HCT116 (cell line): Measurements from ENCODE around the gene MRE11. TPM values are rescaled to one million over a fixed set of nuclear protein-coding genes. Genes with fewer than 3 reads are reported as not detected.

Source experiments
- ATAC-seq: fragments of 200-7000 bp; cut with Tn5 transposase; 2 replicates; pipeline ENCODE4 v1.9.1; 2020; ENCODE audit warnings: mild to moderate bottlenecking, moderate library complexity
- BruUV-seq: library from RNA; stranded (reverse); fragments of 400-500 nt; replicated peaks from 2 replicates; lab custom pipeline; 2021; lab: Mats Ljungman, UMichigan
- CTCF ChIA-PET: fragments of 300-600 bp; sonication (Branson Sonifier 250); formaldehyde crosslinking; loops from one replicate; lab custom pipeline; 2021; ENCODE audit warnings: antibody characterized with exemption; lab: Charles Lee
- POLR2A ChIA-PET: fragments of 300-600, 350-600 bp; sonication (Branson Sonifier 250); formaldehyde crosslinking; loops from one replicate; lab custom pipeline; 2021; ENCODE audit warnings: antibody characterized with exemption; lab: Charles Lee
- RAD21 ChIA-PET, 2 experiments: fragments of 300-600 bp; sonication (Branson Sonifier 250); formaldehyde crosslinking; loops; one replicate each; lab custom pipeline; 2023; ENCODE audit warnings: low total read pairs in 2 of 2; ENCODE audit not compliant: uncharacterized antibody in 2 of 2, unreplicated experiment in 2 of 2, low non-redundant PET in 1 of 2; lab: Charles Lee
- DNase-seq: peaks from one replicate; pipeline ENCODE4 v3.0.0-alpha.2; 2010; ENCODE audit warnings: low read depth, low spot score
- H2AFZ ChIP-seq: fragments of 200-600 bp; shearing (Covaris generic), sonication (generic); 2 replicates; pipeline ENCODE4 v1.6.1; 2017; ENCODE audit warnings: low read depth, mixed run types, mixed read lengths, antibody characterized with exemption, low read length; ENCODE audit not compliant: poor library complexity, severe bottlenecking
- H3K27ac ChIP-seq: 2 replicates; pipeline ENCODE4 v1.5.1; 2012; ENCODE audit warnings: low read depth, low read length
- H3K27me3 ChIP-seq: fragments of 200-600 bp; sonication (generic); 2 replicates; pipeline ENCODE4 v1.6.1; 2016; ENCODE audit warnings: mixed run types, low read length, mixed read lengths; ENCODE audit not compliant: insufficient read depth
- H3K36me3 ChIP-seq, 2 experiments: fragments of 200-500 bp in 1 of 2; fragments of 200-600 bp in 1 of 2; sonication (Bioruptor generic) in 1 of 2; sonication (generic) in 1 of 2; 2 replicates each; pipeline versions ENCODE4 v1.5.1 to v1.6.1; 2014 to 2016; ENCODE audit warnings: low read length in 2 of 2, inconsistent platforms in 1 of 2, mixed read lengths in 1 of 2, mixed run types in 1 of 2; ENCODE audit not compliant: insufficient read depth in 2 of 2, control insufficient read depth in 1 of 2
- H3K4me1 ChIP-seq, 2 experiments: fragments of 200-600 bp in 1 of 2; sonication (generic) in 1 of 2; 2 replicates each; pipeline versions ENCODE4 v1.5.1 to v1.6.1; 2012 to 2017; ENCODE audit warnings: low read length in 2 of 2, inconsistent platforms in 1 of 2, mild to moderate bottlenecking in 1 of 2, mixed read lengths in 1 of 2, mixed run types in 1 of 2, moderate library complexity in 1 of 2; ENCODE audit not compliant: insufficient read depth in 2 of 2, control insufficient read depth in 1 of 2
- H3K4me2 ChIP-seq: fragments of 200-600 bp; sonication (generic); 2 replicates; pipeline ENCODE4 v1.6.1; 2017; ENCODE audit warnings: mixed run types, low read length, mixed read lengths
- H3K4me3 ChIP-seq, 2 experiments: fragments of 200-600 bp in 1 of 2; sonication (generic) in 1 of 2; replicated peaks in 1 of 2; 2 replicates each; pipeline ENCODE4 v1.5.1; 2011 to 2016; ENCODE audit warnings: low read length in 2 of 2, control low read depth in 1 of 2, low read depth in 1 of 2, mild to moderate bottlenecking in 1 of 2, mixed read lengths in 1 of 2, mixed run types in 1 of 2
- H3K79me2 ChIP-seq: fragments of 200-600 bp; sonication (generic); 2 replicates; pipeline ENCODE4 v1.6.1; 2017; ENCODE audit warnings: mild to moderate bottlenecking, mixed run types, low read length, moderate library complexity, mixed read lengths; ENCODE audit not compliant: insufficient read depth
- H3K9ac ChIP-seq: fragments of 200-600 bp; sonication (generic); 2 replicates; pipeline ENCODE4 v1.6.1; 2016; ENCODE audit warnings: low read length, mixed read lengths
- H3K9me2 ChIP-seq: fragments of 200-600 bp; sonication (generic), shearing (Covaris generic); 2 replicates; pipeline ENCODE4 v1.6.1; 2017; ENCODE audit warnings: mixed run types, mild to moderate bottlenecking, moderate library complexity; ENCODE audit not compliant: insufficient read depth
- H3K9me3 ChIP-seq, 2 experiments: fragments of 200-500 bp in 1 of 2; fragments of 200-600 bp in 1 of 2; sonication (Bioruptor generic) in 1 of 2; sonication (generic) in 1 of 2; 2 replicates each; pipeline ENCODE4 v1.6.1; 2014 to 2017; ENCODE audit warnings: low read length in 2 of 2, mixed read lengths in 2 of 2, inconsistent platforms in 1 of 2, low read depth in 1 of 2, mild to moderate bottlenecking in 1 of 2, mixed run types in 1 of 2, moderate library complexity in 1 of 2; ENCODE audit not compliant: control insufficient read depth in 1 of 2, insufficient read depth in 1 of 2
- H4K20me1 ChIP-seq: fragments of 200-600 bp; sonication (generic), shearing (Covaris generic); 2 replicates; pipeline ENCODE4 v1.6.1; 2017; ENCODE audit warnings: mixed run types, mild to moderate bottlenecking, moderate library complexity; ENCODE audit not compliant: insufficient read depth
- CBX3 ChIP-seq: IDR thresholded peaks from 2 replicates; pipeline ENCODE4 v1.6.1; 2012; ENCODE audit warnings: low read depth
- CEBPB ChIP-seq: IDR thresholded peaks from 2 replicates; pipeline ENCODE4 v1.6.1; 2012; ENCODE audit warnings: low read depth
- EGR1 ChIP-seq: IDR thresholded peaks from 2 replicates; pipeline ENCODE4 v1.6.1; 2012; ENCODE audit warnings: low read depth
- ELF1 ChIP-seq: IDR thresholded peaks from 2 replicates; pipeline ENCODE4 v1.6.1; 2012; ENCODE audit warnings: low read depth, borderline replicate concordance
- EZH2 ChIP-seq: fragments of 200-600 bp; sonication (generic); IDR thresholded peaks from 2 replicates; pipeline ENCODE4 v1.6.1; 2017; ENCODE audit warnings: antibody characterized with exemption, mixed run types
- FOSL1 ChIP-seq: IDR thresholded peaks from 2 replicates; pipeline ENCODE4 v1.6.1; 2012; ENCODE audit warnings: low read depth
- JUND ChIP-seq: IDR thresholded peaks from 2 replicates; pipeline ENCODE4 v1.6.1; 2012
- POLR2A ChIP-seq: IDR thresholded peaks from 2 replicates; pipeline ENCODE4 v1.7.0; 2011; ENCODE audit warnings: borderline replicate concordance; ENCODE audit not compliant: insufficient read depth, insufficient read length; ENCODE audit errors: extremely low read depth
- POLR2AphosphoS5 ChIP-seq: IDR thresholded peaks from 2 replicates; pipeline ENCODE4 v1.6.1; 2011; ENCODE audit warnings: mild to moderate bottlenecking, low read depth, low read length, moderate library complexity
- RAD21 ChIP-seq: IDR thresholded peaks from 2 replicates; pipeline ENCODE4 v1.6.1; 2012; ENCODE audit warnings: low read depth, mild to moderate bottlenecking
- REST ChIP-seq: IDR thresholded peaks from 2 replicates; pipeline ENCODE4 v1.6.1; 2012; ENCODE audit warnings: low read depth
- SIN3A ChIP-seq: IDR thresholded peaks from 2 replicates; pipeline ENCODE4 v1.6.1; 2012; ENCODE audit warnings: low read depth
- SP1 ChIP-seq: IDR thresholded peaks from 2 replicates; pipeline ENCODE4 v1.6.1; 2012; ENCODE audit warnings: low read depth
- SRF ChIP-seq: IDR thresholded peaks from 2 replicates; pipeline ENCODE4 v1.6.1; 2012; ENCODE audit warnings: low read depth
- TCF7L2 ChIP-seq: IDR thresholded peaks from 2 replicates; pipeline ENCODE4 v1.7.0; 2011; ENCODE audit warnings: borderline replicate concordance, inconsistent platforms; ENCODE audit not compliant: insufficient read depth, insufficient read length; ENCODE audit errors: extremely low read depth
- ZFX ChIP-seq: fragments of 450-650 bp; IDR thresholded peaks from 2 replicates; pipeline ENCODE4 v1.6.1; 2017
- ZNF274 ChIP-seq: fragments of 200-500 bp; sonication (Bioruptor generic); IDR thresholded peaks from 2 replicates; pipeline ENCODE4 v1.6.1; 2014; ENCODE audit warnings: mild to moderate bottlenecking, low read depth, low read length, inconsistent platforms
- intact Hi-C: fragments of 100-400 bp; cut with micrococcal nuclease; formaldehyde crosslinking; loops from 2 replicates; pipeline ENCODE4 v1.10.0; 2022
- total RNA-seq: library from RNA; stranded (reverse); gene quantifications from one replicate; pipeline ENCODE4 v1.2.1, GENCODE V29; 2021; ENCODE audit not compliant: unreplicated experiment
- TF ChIP-seq, protein P1 (sequence below), 3 experiments: fragments of 200-600 bp in 1 of 3; sonication (generic) in 1 of 3; IDR thresholded peaks in 2 of 3; conservative IDR thresholded peaks in 1 of 3; 2 replicates each; pipeline ENCODE4 v1.5.1; 2012 to 2017; ENCODE audit warnings: low read depth in 2 of 3, low read length in 2 of 3, antibody characterized with exemption in 1 of 3, borderline replicate concordance in 1 of 3, control low read depth in 1 of 3, mild to moderate bottlenecking in 1 of 3, mixed read lengths in 1 of 3, mixed run types in 1 of 3, moderate library complexity in 1 of 3; ENCODE audit not compliant: insufficient read depth in 1 of 3
- TF ChIP-seq, protein P2 (sequence below): IDR thresholded peaks from 2 replicates; pipeline ENCODE4 v1.6.1; 2012
- TF ChIP-seq, protein P3 (sequence below): IDR thresholded peaks from 2 replicates; pipeline ENCODE4 v1.6.1; 2012

Gene MRE11
- total RNA-seq, 1 experiment from 2014 or later = 20.6 TPM

DNA sequence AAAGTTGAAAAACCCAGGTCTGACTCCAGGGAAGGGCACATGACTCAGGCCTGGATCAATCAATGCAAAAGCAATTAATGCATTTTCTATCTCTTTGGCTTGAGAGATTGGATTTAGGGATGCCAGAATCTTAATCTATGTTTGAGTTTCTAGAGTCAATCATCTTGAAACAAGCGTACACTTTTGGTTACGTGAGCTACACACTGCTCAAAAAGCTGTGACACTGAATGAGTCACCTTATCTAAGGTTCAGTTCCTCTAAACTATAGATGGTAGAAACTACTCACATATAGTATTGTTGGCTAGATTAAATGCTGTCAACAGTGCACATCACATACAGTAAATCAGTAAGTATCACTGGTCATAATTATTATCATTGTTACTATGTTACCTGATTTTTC lies 24.2 kb downstream of the MRE11 start (continued):
- TF ChIP-seq, protein P1, sequence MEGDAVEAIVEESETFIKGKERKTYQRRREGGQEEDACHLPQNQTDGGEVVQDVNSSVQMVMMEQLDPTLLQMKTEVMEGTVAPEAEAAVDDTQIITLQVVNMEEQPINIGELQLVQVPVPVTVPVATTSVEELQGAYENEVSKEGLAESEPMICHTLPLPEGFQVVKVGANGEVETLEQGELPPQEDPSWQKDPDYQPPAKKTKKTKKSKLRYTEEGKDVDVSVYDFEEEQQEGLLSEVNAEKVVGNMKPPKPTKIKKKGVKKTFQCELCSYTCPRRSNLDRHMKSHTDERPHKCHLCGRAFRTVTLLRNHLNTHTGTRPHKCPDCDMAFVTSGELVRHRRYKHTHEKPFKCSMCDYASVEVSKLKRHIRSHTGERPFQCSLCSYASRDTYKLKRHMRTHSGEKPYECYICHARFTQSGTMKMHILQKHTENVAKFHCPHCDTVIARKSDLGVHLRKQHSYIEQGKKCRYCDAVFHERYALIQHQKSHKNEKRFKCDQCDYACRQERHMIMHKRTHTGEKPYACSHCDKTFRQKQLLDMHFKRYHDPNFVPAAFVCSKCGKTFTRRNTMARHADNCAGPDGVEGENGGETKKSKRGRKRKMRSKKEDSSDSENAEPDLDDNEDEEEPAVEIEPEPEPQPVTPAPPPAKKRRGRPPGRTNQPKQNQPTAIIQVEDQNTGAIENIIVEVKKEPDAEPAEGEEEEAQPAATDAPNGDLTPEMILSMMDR (IDR thresholded peaks at IDR 0.05 in 2 of 3, conservative IDR thresholded peaks at IDR 0.05 in 1 of 3; ENCODE audit: borderline replicate concordance in 1 of 3, insufficient read depth in 1 of 3, low read depth in 2 of 3, low read length in 2 of 3) = no peak
- TF ChIP-seq CEBPB = no peak
- TF ChIP-seq FOSL1 = no peak
- no peak for TF ChIP-seq POLR2AphosphoS5
- TF ChIP-seq EZH2 = no peak
- TF ChIP-seq ZNF274 = no peak
- TF ChIP-seq EGR1 = no peak
- TF ChIP-seq, protein P2, sequence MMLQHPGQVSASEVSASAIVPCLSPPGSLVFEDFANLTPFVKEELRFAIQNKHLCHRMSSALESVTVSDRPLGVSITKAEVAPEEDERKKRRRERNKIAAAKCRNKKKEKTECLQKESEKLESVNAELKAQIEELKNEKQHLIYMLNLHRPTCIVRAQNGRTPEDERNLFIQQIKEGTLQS = no peak
- no peak for TF ChIP-seq SP1
- TF ChIP-seq SRF = no peak
- TF ChIP-seq CBX3 = no peak
- no peak for TF ChIP-seq JUND
- TF ChIP-seq, all 23 proteins: peak for 0

GRCh38 chr11:94459576-94459975 lies 34.1 kb downstream of the MRE11 start:
- no TSS peak for BruUV-seq
- no peak overlapping the region for H3K9ac ChIP-seq
- DNase-seq = no peak
- TF ChIP-seq SIN3A = no peak
- TF ChIP-seq, protein P2 = no peak
- TF ChIP-seq, protein P3, sequence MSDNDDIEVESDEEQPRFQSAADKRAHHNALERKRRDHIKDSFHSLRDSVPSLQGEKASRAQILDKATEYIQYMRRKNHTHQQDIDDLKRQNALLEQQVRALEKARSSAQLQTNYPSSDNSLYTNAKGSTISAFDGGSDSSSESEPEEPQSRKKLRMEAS = no peak
- no peak for TF ChIP-seq JUND
- no peak for TF ChIP-seq TCF7L2
- no peak for TF ChIP-seq POLR2AphosphoS5
- no peak for TF ChIP-seq ZNF274
- no peak for TF ChIP-seq SRF
- no peak for TF ChIP-seq ZFX
- no peak for TF ChIP-seq POLR2A
- no peak for TF ChIP-seq CEBPB
- no peak for TF ChIP-seq REST
- TF ChIP-seq RAD21 = no peak
- no peak for TF ChIP-seq EZH2
- TF ChIP-seq ELF1 = no peak
- TF ChIP-seq CBX3 = no peak
- TF ChIP-seq EGR1 = no peak

More at GRCh38 chr11:94459576-94459975, 34.1 kb downstream of the MRE11 start:
- Histone ChIP-seq H4K20me1 (no peaks in the 10 kb centered on the region), H3K9me2 (no peaks in the 10 kb centered on the region), H3K27ac (no peak overlapping the region), H3K27me3 (no peaks in the 10 kb centered on the region), H3K4me2 (no peak overlapping the region), H3K79me2 (no peaks in the 10 kb centered on the region), H3K9me3 (no peaks in the 10 kb centered on the region), H3K36me3 (0 out of 4 replicates have a peak, but pooled peaks cover 2 to 4% of the 10 kb centered on the region in 2 experiments), H3K4me1 (peaks cover 2 to 22% of the 10 kb centered on the region in 2 experiments; a peak in 2 of 4 replicates), H3K4me3 (no peak overlapping the region), H2AFZ (no peak overlapping the region)
- CTCF ChIA-PET = no interaction called here
- POLR2A ChIA-PET = interaction anchor here (0.6 kb wide), 1 partner anchor 300 kb away, joined by 3 read pairs; no protein-coding TSS in a partner anchor
- RAD21 ChIA-PET = no interaction called here
- ATAC-seq = no peak
- intact Hi-C loops = no loop called here
